HG02571 (cell line): ENCODE data around the gene GRIK2.

Experiments
- ATAC-seq: cut with Tn5 transposase; IDR thresholded peaks from one replicate; pipeline ENCODE4 v1.9.1; 2021; ENCODE audit warnings: mild to moderate bottlenecking, moderate library complexity; ENCODE audit not compliant: unreplicated experiment

The GRIK2 gene

GRCh38 chr6:101760843-101761621, 367.5 kb downstream of the GRIK2 start:
- ATAC-seq, result no peak

- ATAC-seq, result no peak
Measured at GRCh38 chr6:101762851-101763250, 369.3 kb downstream of the GRIK2 start.

GRCh38 chr6:101765281-101765680, 371.8 kb downstream of the GRIK2 start:
- no peak for ATAC-seq

- no peak for ATAC-seq
Measured at GRCh38 chr6:101770116-101770515, 376.6 kb downstream of the GRIK2 start.

- no peak for ATAC-seq
Measured at GRCh38 chr6:101776919-101777350, 383.4 kb downstream of the GRIK2 start.

GRCh38 chr6:101777646-101778045, 384.1 kb downstream of the GRIK2 start:
- no peak for ATAC-seq

- no peak for ATAC-seq
Measured at GRCh38 chr6:101779051-101779844, 385.7 kb downstream of the GRIK2 start.

GRCh38 chr6:101783287-101783686, 389.8 kb downstream of the GRIK2 start:
- ATAC-seq, result no peak

GRCh38 chr6:101784094-101784493, 390.6 kb downstream of the GRIK2 start:
- ATAC-seq, result no peak

- ATAC-seq, result no peak
Measured at GRCh38 chr6:101799531-101799930, 406.0 kb downstream of the GRIK2 start.

- no peak for ATAC-seq
Measured at GRCh38 chr6:101800598-101800997, 407.1 kb downstream of the GRIK2 start.

- ATAC-seq, result no peak
Measured at GRCh38 chr6:101803136-101803535, 409.6 kb downstream of the GRIK2 start.

GRCh38 chr6:101806241-101806640, 412.7 kb downstream of the GRIK2 start:
- no peak for ATAC-seq

- no peak for ATAC-seq
Measured at GRCh38 chr6:101811108-101811507, 417.6 kb downstream of the GRIK2 start.

GRCh38 chr6:101816716-101817115, 423.2 kb downstream of the GRIK2 start:
- no peak for ATAC-seq

GRCh38 chr6:101818051-101818450, 424.5 kb downstream of the GRIK2 start:
- ATAC-seq, result no peak

GRCh38 chr6:101824551-101825345, 431.2 kb downstream of the GRIK2 start:
- no peak for ATAC-seq

- no peak for ATAC-seq
Measured at GRCh38 chr6:101826269-101826668, 432.8 kb downstream of the GRIK2 start.

GRCh38 chr6:101826678-101827077, 433.2 kb downstream of the GRIK2 start:
- no peak for ATAC-seq

- no peak for ATAC-seq
Measured at GRCh38 chr6:101830501-101831031, 437.1 kb downstream of the GRIK2 start.

- ATAC-seq, result no peak
Measured at GRCh38 chr6:101832371-101832770, 438.9 kb downstream of the GRIK2 start.
